ENCODE measurements around the gene SPIRE1.
"Not testable (repeated sequence)": the region's sequence is repeated elsewhere in the genome, so short reads cannot be mapped to it uniquely, and the experiment has no call there.

The SPIRE1 gene

DNA sequence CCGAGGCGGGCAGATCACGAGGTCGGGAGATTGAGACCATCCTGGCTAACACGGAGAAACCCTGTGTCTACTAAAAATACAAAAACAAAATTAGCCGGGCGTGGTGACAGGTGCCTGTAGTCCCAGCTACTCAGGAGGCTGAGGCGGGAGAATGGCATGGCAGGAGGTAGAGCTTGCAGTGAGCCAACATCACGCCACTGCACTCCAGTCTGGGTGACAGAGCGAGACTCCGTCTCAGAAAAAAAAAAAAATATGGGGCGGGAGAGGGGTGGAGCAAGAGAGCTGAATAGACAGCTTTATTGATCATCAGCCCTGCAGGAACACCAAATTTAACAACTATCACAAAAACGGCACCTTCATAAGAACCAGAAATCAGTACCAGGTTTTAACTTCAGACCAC is 106.4 kb downstream of the SPIRE1 start:
- not testable (repeated sequence) for DNase-seq

- no peak for DNase-seq
Measured at GRCh38 chr18:12543697-12544096, 114.2 kb downstream of the SPIRE1 start.

DNA sequence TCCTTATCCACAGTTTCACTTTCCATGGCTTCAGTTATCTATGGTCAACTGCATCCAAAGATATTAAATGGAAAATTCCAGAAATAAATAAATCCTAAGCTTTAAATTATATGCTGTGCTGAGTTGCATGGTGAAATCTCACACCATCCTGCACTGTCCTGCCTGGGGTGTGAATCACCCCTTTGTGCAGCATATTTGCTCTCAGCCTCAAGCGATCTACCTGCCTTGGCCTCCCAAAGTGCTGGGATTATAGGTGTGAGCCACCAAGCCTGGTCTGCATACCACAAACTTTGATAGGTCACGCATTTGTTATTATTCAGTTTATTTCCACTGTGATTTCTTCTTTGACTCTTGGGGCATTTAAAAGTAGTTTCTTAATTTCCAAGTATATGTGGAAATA is 117.2 kb downstream of the SPIRE1 start:
- no peak for DNase-seq

GRCh38 chr18:12539158-12539557 is 118.7 kb downstream of the SPIRE1 start:
- DNase-seq = not testable (repeated sequence)

DNA sequence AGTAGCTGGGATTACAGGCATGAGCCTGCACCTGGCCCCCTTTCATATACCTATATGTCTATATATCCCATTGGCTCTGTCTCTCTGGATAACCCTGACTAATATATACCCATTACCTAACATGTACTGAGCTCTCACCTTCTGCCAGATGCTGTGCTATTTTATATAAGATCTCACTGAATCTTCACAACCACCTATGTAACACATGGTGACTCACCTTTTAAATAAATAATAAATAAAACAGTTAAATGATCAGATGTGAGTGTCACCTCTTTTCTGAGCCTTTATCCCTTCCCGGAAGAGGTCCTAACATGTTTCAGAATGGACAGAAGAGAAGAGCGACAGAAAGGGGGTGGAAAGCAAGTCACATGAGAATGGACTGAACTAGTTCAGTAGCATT is 123.1 kb downstream of the SPIRE1 start:
- DNase-seq = no peak

DNA sequence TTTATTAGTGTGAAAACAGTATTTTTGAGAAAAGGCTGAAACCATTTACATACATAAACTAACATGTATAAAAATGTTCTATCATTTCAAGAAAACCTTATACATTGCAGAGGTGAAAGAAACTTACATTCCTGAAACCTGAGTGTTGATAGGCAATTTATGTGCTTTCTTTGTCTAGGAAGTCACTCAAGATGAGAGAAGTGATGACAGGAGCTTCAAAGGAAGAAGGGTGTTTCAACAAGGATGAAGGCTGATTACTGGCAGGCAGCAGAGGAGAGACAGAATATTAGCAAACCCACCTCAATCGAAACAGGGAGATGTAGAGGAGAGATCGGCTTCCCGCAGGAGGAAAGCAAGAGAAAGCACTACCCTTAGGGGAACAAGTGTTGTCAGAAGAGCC is 125.2 kb downstream of the SPIRE1 start:
- DNase-seq = no peak

DNA sequence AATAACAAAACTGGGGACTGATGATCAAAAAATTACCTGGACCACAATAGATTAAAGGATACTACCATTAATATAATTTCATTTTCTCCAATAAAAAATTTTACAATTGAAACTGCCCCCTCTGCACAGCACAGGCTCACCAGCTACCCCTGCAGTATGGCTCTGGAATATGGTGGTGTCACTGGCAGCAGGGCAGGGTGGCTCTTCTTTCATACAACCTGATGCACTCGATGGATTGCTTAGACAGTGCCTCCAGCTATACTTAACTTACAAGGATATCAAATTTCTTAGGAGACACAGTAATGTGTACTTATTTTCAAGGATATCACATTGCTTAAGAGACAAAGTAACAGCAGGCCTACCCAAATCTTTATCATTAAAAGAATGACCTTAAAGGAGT is 126.2 kb downstream of the SPIRE1 start:
- DNase-seq = no peak

DNA sequence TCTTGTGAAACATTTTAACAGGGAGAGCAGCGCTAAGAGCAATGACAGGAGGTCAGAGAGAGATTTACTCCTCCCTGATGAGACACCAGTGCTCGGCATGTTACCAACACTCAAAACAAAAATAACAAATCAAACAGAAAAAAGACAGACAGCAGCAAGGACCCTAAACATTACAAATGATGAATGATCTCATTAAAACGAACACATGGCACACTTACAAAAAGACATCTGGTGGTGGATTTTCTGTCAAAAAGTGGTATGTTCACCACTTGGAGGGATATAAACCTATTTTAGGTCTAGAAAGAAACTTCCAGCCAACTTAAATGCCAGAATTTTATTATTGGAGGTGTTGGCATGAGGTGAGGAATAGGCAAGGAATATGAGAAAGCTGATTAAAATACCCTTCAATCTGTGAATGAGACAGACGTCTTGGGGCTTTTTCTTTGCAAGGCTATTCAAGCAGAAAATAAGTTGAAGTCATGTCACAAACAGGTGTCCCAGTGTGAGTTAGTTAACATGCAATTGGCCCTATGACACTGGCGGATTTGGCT is 137.4 kb downstream of the SPIRE1 start:
- no peak for DNase-seq

- DNase-seq = no peak
Measured at GRCh38 chr18:12518832-12519531, 138.9 kb downstream of the SPIRE1 start.

- DNase-seq = no peak
Measured at GRCh38 chr18:12518326-12518725, 139.6 kb downstream of the SPIRE1 start.

DNA sequence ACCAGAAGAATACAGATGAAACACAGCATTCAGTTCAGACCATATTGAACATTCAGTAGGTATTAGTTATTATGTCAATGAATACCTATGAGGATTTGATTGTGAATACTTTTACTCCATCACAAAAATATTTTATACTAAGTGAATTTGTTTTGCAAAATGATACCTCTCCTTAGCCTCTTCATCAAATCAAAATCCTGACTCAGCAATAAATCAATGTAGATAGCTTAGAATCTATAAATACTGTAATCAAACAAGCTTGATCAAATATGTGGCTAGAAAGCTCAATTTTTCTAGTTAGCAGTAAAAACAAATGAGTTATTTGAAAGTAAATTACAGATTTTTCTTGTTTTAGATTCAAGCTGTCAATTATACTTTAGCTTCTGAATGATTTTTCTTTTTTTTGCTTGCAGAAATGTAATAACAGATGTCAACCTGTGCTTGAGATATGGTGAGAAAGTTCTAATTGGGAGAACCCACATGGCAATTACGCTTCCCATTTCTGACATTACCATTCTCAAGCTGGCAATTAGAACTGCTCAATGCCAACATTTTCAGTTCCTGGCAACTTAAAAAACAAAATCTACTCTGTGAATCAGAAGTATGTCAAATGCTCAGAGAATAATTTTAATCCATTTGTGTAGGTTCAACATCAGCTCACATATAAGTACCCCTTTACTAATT is 140.6 kb downstream of the SPIRE1 start:
- DNase-seq = no peak

GRCh38 chr18:12516049-12516630 is 141.8 kb downstream of the SPIRE1 start:
- no peak for DNase-seq

DNA sequence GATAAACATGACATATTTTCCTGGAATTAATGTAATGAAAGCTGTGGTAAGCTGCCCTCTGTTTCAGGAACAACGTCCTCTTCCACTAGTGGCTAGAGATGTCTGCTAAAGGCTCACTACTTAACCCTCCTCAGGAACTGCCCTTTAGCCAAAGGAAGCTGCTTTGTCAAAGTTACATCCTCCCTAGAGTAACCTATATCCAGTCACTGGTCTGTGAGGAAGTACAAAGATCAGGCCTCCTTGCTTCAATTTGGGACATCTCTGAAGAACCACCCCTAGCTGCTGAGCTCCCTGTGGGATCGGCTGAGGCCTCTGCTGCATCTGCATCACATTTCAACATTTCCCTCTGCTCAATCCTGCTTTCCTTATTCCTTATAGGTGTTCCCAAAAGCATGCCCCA is 142.4 kb downstream of the SPIRE1 start:
- no peak for DNase-seq

GRCh38 chr18:12507007-12507406 is 150.9 kb downstream of the SPIRE1 start:
- DNase-seq = no peak

GRCh38 chr18:12500986-12501385 is 156.9 kb downstream of the SPIRE1 start:
- no peak for DNase-seq

DNA sequence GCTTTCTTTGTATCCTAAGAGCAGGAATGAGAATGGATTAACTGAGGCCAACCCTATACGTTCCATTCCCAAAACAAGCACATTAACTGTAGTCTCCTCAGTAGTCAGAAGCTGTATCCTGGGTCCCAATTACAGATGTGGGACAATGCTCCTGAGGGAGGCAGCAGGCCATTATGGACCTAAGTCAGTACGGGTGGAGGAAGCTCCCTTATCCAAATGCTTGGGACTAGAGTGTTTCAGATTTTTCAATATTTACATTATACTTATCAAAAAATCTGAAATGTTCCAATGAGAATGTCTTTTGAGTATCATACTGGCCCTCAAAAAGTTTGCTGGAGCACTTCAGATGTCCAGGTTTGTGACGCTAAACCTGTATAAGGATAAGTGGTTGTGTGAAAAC is 160.1 kb downstream of the SPIRE1 start:
- no peak for DNase-seq

GRCh38 chr18:12497296-12497695 is 160.6 kb downstream of the SPIRE1 start:
- no peak for DNase-seq

GRCh38 chr18:12492907-12493306 is 165.0 kb downstream of the SPIRE1 start:
- no peak for DNase-seq

DNA sequence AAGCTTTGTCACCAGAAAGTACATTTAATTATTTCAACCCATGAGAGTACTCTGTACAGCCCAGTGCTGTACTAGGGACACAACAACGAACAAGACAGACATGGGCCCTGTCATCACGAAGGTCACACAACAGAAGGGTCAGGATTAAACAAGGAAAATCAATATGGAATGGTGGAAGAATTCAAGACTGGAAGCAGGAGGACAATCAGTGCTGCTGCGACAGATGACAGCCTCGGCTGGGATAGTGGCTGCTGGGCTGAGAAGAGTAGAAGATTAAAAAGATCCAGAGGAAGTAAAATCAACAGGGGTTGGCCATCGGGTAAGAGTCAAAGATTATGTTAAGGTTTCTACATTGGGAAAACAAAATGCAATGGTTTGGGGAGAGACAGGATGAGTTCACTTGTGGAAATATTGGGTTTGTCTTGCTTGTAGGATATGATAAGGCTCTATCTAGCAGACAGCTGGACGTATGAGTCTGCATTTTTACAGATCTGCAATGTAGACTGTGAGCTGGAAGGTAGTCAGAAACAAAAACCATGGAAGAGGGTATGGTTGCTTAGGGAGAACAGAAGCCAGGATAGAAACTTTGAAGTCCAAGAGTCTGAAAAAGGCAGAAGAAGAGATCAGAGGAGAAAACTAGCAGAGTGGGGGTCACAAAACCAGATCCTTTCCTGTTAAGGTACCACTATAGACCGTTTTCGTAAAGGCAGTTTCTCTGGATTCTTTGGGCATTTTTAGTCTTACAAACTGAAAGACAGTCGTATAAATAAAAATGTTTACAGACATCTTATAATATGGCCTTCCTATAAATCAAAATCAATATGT is 166.1 kb downstream of the SPIRE1 start:
- no peak for DNase-seq

GRCh38 chr18:12485479-12486105 is 172.3 kb downstream of the SPIRE1 start:
- DNase-seq = no peak

GRCh38 chr18:12481915-12482314 is 176.0 kb downstream of the SPIRE1 start:
- DNase-seq = not testable (repeated sequence)

DNA sequence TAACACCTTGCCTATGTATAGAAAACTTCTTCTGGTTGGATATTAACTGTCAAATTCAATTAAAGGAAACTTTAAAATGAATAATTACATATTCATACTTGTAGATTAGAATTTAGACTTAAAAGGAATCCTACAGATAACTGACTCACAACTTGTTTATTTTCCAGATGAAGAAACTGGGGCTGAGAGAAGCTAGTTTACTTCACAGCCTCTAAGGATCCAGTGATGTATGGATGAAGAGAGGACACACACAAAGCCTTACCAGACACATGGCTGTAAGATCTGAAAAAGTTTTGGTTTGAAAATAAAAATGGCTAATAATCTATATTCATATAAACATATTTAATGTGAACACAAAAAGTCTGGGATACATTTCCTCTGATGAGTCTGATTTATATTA is 177.9 kb downstream of the SPIRE1 start:
- DNase-seq = no peak

- no peak for DNase-seq
Measured at GRCh38 chr18:12479536-12479935, 178.4 kb downstream of the SPIRE1 start.

All from CD4-positive, alpha-beta T cell treated with Interleukin-12 subunit alpha and Interleukin-12 subunit beta, for 1 hour (primary cell).